ENCODE results near the gene HERC4. TPM values are rescaled to one million over a fixed set of nuclear protein-coding genes. Genes with fewer than 3 reads are reported as not detected.
"Not testable (repeated sequence)": the region's sequence is repeated elsewhere in the genome, so short reads cannot be mapped to it uniquely, and the experiment has no call there.

The HERC4 gene
- total RNA-seq, 1 donor from 2014 or later: 56.9 TPM

- not testable (repeated sequence) for H3K4me3 ChIP-seq (ENCODE audit: insufficient read depth, low read depth, low read length); H3K27me3 Mint-ChIP-seq (ENCODE audit: low read depth, unreplicated experiment); DNase-seq (ENCODE audit: low read depth); H3K27me3 ChIP-seq (ENCODE audit: insufficient read depth, low read length); H3K9me3 Mint-ChIP-seq (ENCODE audit: unreplicated experiment); H3K4me1 Mint-ChIP-seq (ENCODE audit: low read depth, unreplicated experiment); H3K27ac ChIP-seq (ENCODE audit: low read depth, low read length); H3K9me3 ChIP-seq (ENCODE audit: insufficient read depth, low read depth, low read length); H3K27ac Mint-ChIP-seq (ENCODE audit: unreplicated experiment); H3K4me1 ChIP-seq (ENCODE audit: insufficient read depth, low read length); H2AFZ ChIP-seq (ENCODE audit: low read depth, low read length); H3K9ac ChIP-seq (ENCODE audit: low read length); FAIRE-seq; H3K4me2 ChIP-seq (ENCODE audit: low read length); H3K4me3 Mint-ChIP-seq (ENCODE audit: unreplicated experiment); H4K20me1 ChIP-seq (ENCODE audit: insufficient read depth, low read length)
- Histone ChIP-seq H3K79me2 (ENCODE audit: insufficient read depth, low read length) (peaks cover 18% of the 10 kb centered on the region), H3K36me3 (ENCODE audit: insufficient read depth, low read length) (peaks cover 27% of the 10 kb centered on the region)
- peaks cover 18% of the 10 kb centered on the region for H3K36me3 Mint-ChIP-seq (ENCODE audit: low read depth, unreplicated experiment)
These were observed 58.6 kb downstream of the HERC4 start for GRCh38 chr10:68016519-68016918.

- H3K4me3 Mint-ChIP-seq (ENCODE audit: unreplicated experiment): no peak overlapping the region
- peaks cover 24% of the 10 kb centered on the region for H3K36me3 ChIP-seq (ENCODE audit: insufficient read depth, low read length)
- H3K9me3 Mint-ChIP-seq (ENCODE audit: unreplicated experiment): no peaks in the 10 kb centered on the region
- H3K9ac ChIP-seq (ENCODE audit: low read length): no peak overlapping the region
- no peaks in the 10 kb centered on the region for H3K4me1 Mint-ChIP-seq (ENCODE audit: low read depth, unreplicated experiment)
- no peaks in the 10 kb centered on the region for H3K27me3 ChIP-seq (ENCODE audit: insufficient read depth, low read length)
- no peak overlapping the region for H3K4me2 ChIP-seq (ENCODE audit: low read length)
- no peak overlapping the region for H2AFZ ChIP-seq (ENCODE audit: low read depth, low read length)
- TF ChIP-seq CTCF (IDR thresholded peaks at IDR 0.05; ENCODE audit: insufficient read depth, low read depth, low read length): no peak
- no peak for TF ChIP-seq EZH2 (IDR thresholded peaks at IDR 0.05; ENCODE audit: insufficient read depth, low read length)
- H3K27ac ChIP-seq (ENCODE audit: low read depth, low read length): no peak overlapping the region
- H3K27ac Mint-ChIP-seq (ENCODE audit: unreplicated experiment): no peak overlapping the region
- no peak for FAIRE-seq
- DNase-seq (ENCODE audit: low read depth): no peak
- H3K4me1 ChIP-seq (ENCODE audit: insufficient read depth, low read length): no peaks in the 10 kb centered on the region
- H3K36me3 Mint-ChIP-seq (ENCODE audit: low read depth, unreplicated experiment): peaks cover 22% of the 10 kb centered on the region
- H4K20me1 ChIP-seq (ENCODE audit: insufficient read depth, low read length): no peaks in the 10 kb centered on the region
- H3K79me2 ChIP-seq (ENCODE audit: insufficient read depth, low read length): peaks cover 7% of the 10 kb centered on the region
- no peak overlapping the region for H3K4me3 ChIP-seq (ENCODE audit: insufficient read depth, low read depth, low read length)
- no peaks in the 10 kb centered on the region for H3K9me3 ChIP-seq (ENCODE audit: insufficient read depth, low read depth, low read length)
- no peaks in the 10 kb centered on the region for H3K27me3 Mint-ChIP-seq (ENCODE audit: low read depth, unreplicated experiment)
These were observed 64.6 kb downstream of the HERC4 start for GRCh38 chr10:68010426-68010940.

GRCh38 chr10:68007356-68007755 lies 67.7 kb downstream of the HERC4 start:
- no peak overlapping the region for H3K27ac Mint-ChIP-seq (ENCODE audit: unreplicated experiment)

More at GRCh38 chr10:68007356-68007755, 67.7 kb downstream of the HERC4 start:
- no peaks in the 10 kb centered on the region for H4K20me1 ChIP-seq (ENCODE audit: insufficient read depth, low read length)
- H3K9me3 ChIP-seq (ENCODE audit: insufficient read depth, low read depth, low read length): no peaks in the 10 kb centered on the region
- no peak overlapping the region for H3K4me2 ChIP-seq (ENCODE audit: low read length)
- H3K4me3 ChIP-seq (ENCODE audit: insufficient read depth, low read depth, low read length): no peak overlapping the region
- FAIRE-seq: no peak
- no peaks in the 10 kb centered on the region for H3K9me3 Mint-ChIP-seq (ENCODE audit: unreplicated experiment)
- no peak overlapping the region for H3K27ac ChIP-seq (ENCODE audit: low read depth, low read length)
- no peaks in the 10 kb centered on the region for H3K27me3 ChIP-seq (ENCODE audit: insufficient read depth, low read length)
- no peak for DNase-seq (ENCODE audit: low read depth)
- no peaks in the 10 kb centered on the region for H3K4me1 Mint-ChIP-seq (ENCODE audit: low read depth, unreplicated experiment)
- H3K27me3 Mint-ChIP-seq (ENCODE audit: low read depth, unreplicated experiment): no peaks in the 10 kb centered on the region
- peaks cover 26% of the 10 kb centered on the region for H3K36me3 ChIP-seq (ENCODE audit: insufficient read depth, low read length)
- no peak overlapping the region for H3K9ac ChIP-seq (ENCODE audit: low read length)
- H3K4me3 Mint-ChIP-seq (ENCODE audit: unreplicated experiment): no peak overlapping the region
- H3K4me1 ChIP-seq (ENCODE audit: insufficient read depth, low read length): no peaks in the 10 kb centered on the region
- TF ChIP-seq EZH2 (IDR thresholded peaks at IDR 0.05; ENCODE audit: insufficient read depth, low read length) (no peak), CTCF (IDR thresholded peaks at IDR 0.05; ENCODE audit: insufficient read depth, low read depth, low read length) (no peak)
- H3K79me2 ChIP-seq (ENCODE audit: insufficient read depth, low read length): no peaks in the 10 kb centered on the region
- no peak overlapping the region for H2AFZ ChIP-seq (ENCODE audit: low read depth, low read length)
- H3K36me3 Mint-ChIP-seq (ENCODE audit: low read depth, unreplicated experiment): peaks cover 37% of the 10 kb centered on the region

All from astrocyte (in vitro differentiated cells and primary cell).